H9 (cell line): Measurements from ENCODE around the gene SMIM21. TPM values are rescaled to one million over a fixed set of nuclear protein-coding genes. Genes with fewer than 3 reads are reported as not detected.

Source experiments
- DNase-seq: peaks from one replicate; pipeline ENCODE4 v3.0.0-alpha.2; 2017
- H2AFZ ChIP-seq: one replicate; pipeline ENCODE4 v1.6.1; 2013; ENCODE audit warnings: mild to moderate bottlenecking, low read length, control low read depth, moderate library complexity
- H2AK5ac ChIP-seq: 2 replicates; pipeline ENCODE4 v1.6.1; 2013; ENCODE audit warnings: low read length, control low read depth, mixed read lengths; ENCODE audit not compliant: insufficient read length
- H2BK120ac ChIP-seq: one replicate; pipeline ENCODE4 v1.6.1; 2013; ENCODE audit warnings: low read depth, mild to moderate bottlenecking, low read length, control low read depth, inconsistent platforms; ENCODE audit not compliant: poor library complexity, severe bottlenecking
- H2BK12ac ChIP-seq: 2 replicates; pipeline ENCODE4 v1.6.1; 2013; ENCODE audit warnings: low read length, control low read depth, mixed read lengths, low read depth; ENCODE audit not compliant: insufficient read length
- H2BK15ac ChIP-seq: 2 replicates; pipeline ENCODE4 v1.6.1; 2013; ENCODE audit warnings: low read depth, low read length, control low read depth
- H2BK20ac ChIP-seq: one replicate; pipeline ENCODE4 v1.6.1; 2013; ENCODE audit warnings: low read depth, mild to moderate bottlenecking, low read length, control low read depth, inconsistent platforms; ENCODE audit not compliant: poor library complexity, severe bottlenecking
- H2BK5ac ChIP-seq: 2 replicates; pipeline ENCODE4 v1.6.1; 2013; ENCODE audit warnings: low read length, control low read depth, mixed read lengths; ENCODE audit not compliant: insufficient read length
- H3K14ac ChIP-seq: 2 replicates; pipeline ENCODE4 v1.6.1; 2013; ENCODE audit warnings: low read length, control low read depth; ENCODE audit not compliant: insufficient read depth
- H3K18ac ChIP-seq: 2 replicates; pipeline ENCODE4 v1.6.1; 2013; ENCODE audit warnings: low read depth, mild to moderate bottlenecking, mixed read lengths, low read length, control low read depth; ENCODE audit not compliant: insufficient read length
- H3K23ac ChIP-seq: 2 replicates; pipeline ENCODE4 v1.6.1; 2013; ENCODE audit warnings: low read length, control low read depth, mixed read lengths, low read depth; ENCODE audit not compliant: insufficient read length
- H3K23me2 ChIP-seq: 2 replicates; pipeline ENCODE4 v1.6.1; 2013; ENCODE audit warnings: low read depth, mild to moderate bottlenecking, mixed read lengths, low read length, control low read depth; ENCODE audit not compliant: insufficient read length, poor library complexity, severe bottlenecking
- H3K27ac ChIP-seq: 2 replicates; pipeline ENCODE4 v1.5.1; 2013; ENCODE audit warnings: low read length, control low read depth, mixed read lengths, low read depth; ENCODE audit not compliant: insufficient read length
- H3K27me3 ChIP-seq: 2 replicates; pipeline ENCODE4 v1.6.1; 2013; ENCODE audit warnings: low read length, control low read depth, inconsistent platforms; ENCODE audit not compliant: insufficient read depth
- H3K4ac ChIP-seq: 2 replicates; pipeline ENCODE4 v1.6.1; 2013; ENCODE audit warnings: low read depth, mild to moderate bottlenecking, control low read depth, inconsistent platforms, low read length, moderate library complexity
- H3K4me1 ChIP-seq: 2 replicates; pipeline ENCODE4 v1.6.1; 2013; ENCODE audit warnings: low read length, control low read depth, inconsistent platforms; ENCODE audit not compliant: insufficient read depth
- H3K4me2 ChIP-seq: 2 replicates; pipeline ENCODE4 v1.6.1; 2013; ENCODE audit warnings: low read length, control low read depth, mixed read lengths; ENCODE audit not compliant: insufficient read length, insufficient read depth
- H3K56ac ChIP-seq: 2 replicates; pipeline ENCODE4 v1.6.1; 2013; ENCODE audit warnings: low read depth, mild to moderate bottlenecking, mixed read lengths, low read length, control low read depth; ENCODE audit not compliant: insufficient read length
- H3K79me1 ChIP-seq: 2 replicates; pipeline ENCODE4 v1.6.1; 2013; ENCODE audit warnings: low read depth, mild to moderate bottlenecking, moderate library complexity, low read length, control low read depth, inconsistent platforms; ENCODE audit not compliant: insufficient read depth, poor library complexity, severe bottlenecking
- H3K79me2 ChIP-seq: 2 replicates; pipeline ENCODE4 v1.6.1; 2013; ENCODE audit warnings: low read length, control low read depth, inconsistent platforms; ENCODE audit not compliant: insufficient read depth
- H3K9ac ChIP-seq: 2 replicates; pipeline ENCODE4 v1.6.1; 2013; ENCODE audit warnings: low read length, control low read depth, mixed read lengths; ENCODE audit not compliant: insufficient read length; ENCODE audit errors: extremely low read depth
- H3K9me3 ChIP-seq: one replicate; pipeline ENCODE4 v1.6.1; 2013; ENCODE audit warnings: low read depth, low read length, inconsistent platforms; ENCODE audit not compliant: control insufficient read depth
- H3T11ph ChIP-seq: one replicate; pipeline ENCODE4 v1.6.1; 2013; ENCODE audit warnings: mild to moderate bottlenecking, low read length, control low read depth, inconsistent platforms
- H4K20me1 ChIP-seq: one replicate; pipeline ENCODE4 v1.6.1; 2013; ENCODE audit not compliant: control insufficient read depth, insufficient read length, insufficient read depth
- H4K5ac ChIP-seq: 2 replicates; pipeline ENCODE4 v1.6.1; 2013; ENCODE audit warnings: low read depth, mild to moderate bottlenecking, mixed read lengths, low read length, control low read depth; ENCODE audit not compliant: insufficient read length
- H4K8ac ChIP-seq: replicated peaks from 2 replicates; pipeline ENCODE4 v1.6.1; 2013; ENCODE audit warnings: low read length, control low read depth, mixed read lengths, low read depth; ENCODE audit not compliant: insufficient read length
- H4K91ac ChIP-seq: 2 replicates; pipeline ENCODE4 v1.6.1; 2013; ENCODE audit warnings: low read depth, mild to moderate bottlenecking, moderate library complexity, mixed read lengths, low read length, control low read depth; ENCODE audit not compliant: insufficient read length
- H3K27ac Mint-ChIP-seq, 3 experiments: 2 replicates in 2 of 3; 3 replicates in 1 of 3; pipeline ENCODE4 v1.8.0; 2020 to 2021; ENCODE audit warnings: mixed read lengths in 3 of 3, mild to moderate bottlenecking in 1 of 3, moderate library complexity in 1 of 3
- H3K27me3 Mint-ChIP-seq: 2 replicates; pipeline ENCODE4 v1.8.0; 2021; ENCODE audit warnings: low read depth, mild to moderate bottlenecking, moderate library complexity, mixed read lengths
- H3K36me3 Mint-ChIP-seq, 3 experiments: 2 replicates in 2 of 3; 3 replicates in 1 of 3; pipeline ENCODE4 v1.8.0; 2020 to 2021; ENCODE audit warnings: low read depth in 3 of 3, mixed read lengths in 3 of 3; ENCODE audit not compliant: insufficient read depth in 1 of 3
- H3K4me1 Mint-ChIP-seq, 2 experiments: 2 replicates each; pipeline ENCODE4 v1.8.0; 2020; ENCODE audit warnings: mixed read lengths in 2 of 2
- H3K4me3 Mint-ChIP-seq, 2 experiments: 2 replicates in 1 of 2; 3 replicates in 1 of 2; pipeline ENCODE4 v1.8.0; 2020 to 2021; ENCODE audit warnings: mild to moderate bottlenecking in 2 of 2, mixed read lengths in 2 of 2, moderate library complexity in 1 of 2
- H3K9me3 Mint-ChIP-seq, 2 experiments: 2 replicates in 1 of 2; 3 replicates in 1 of 2; pipeline ENCODE4 v1.8.0; 2020; ENCODE audit warnings: mild to moderate bottlenecking in 2 of 2, mixed read lengths in 2 of 2, moderate library complexity in 1 of 2
- CTCF ChIP-seq: fragments of 200-600 bp; sonication (generic); conservative IDR thresholded peaks from 3 replicates; pipeline ENCODE4 v1.8.0; 2021; ENCODE audit warnings: antibody characterized with exemption, mild to moderate bottlenecking
- WGBS: extraction: QIAGEN DNeasy Blood & Tissue Kit; methylation state at CpG from one replicate; pipeline ENCODE4 v1.1.7; 2013; ENCODE audit warnings: missing lambda C conversion rate, low lambda C conversion rate, mixed read lengths; ENCODE audit not compliant: insufficient read length; ENCODE audit errors: extremely low coverage; 5-methylcytosine and 5-hydroxymethylcytosine counted together
- total RNA-seq: library from RNA; stranded (reverse); gene quantifications from 2 replicates; pipeline ENCODE4 v1.2.1, GENCODE V29; 2021

Gene SMIM21
- total RNA-seq, 1 experiment from 2014 or later = not detected

- Histone ChIP-seq H2AFZ (no peak overlapping the region), H3K4me1 (no peaks in the 10 kb centered on the region), H3K23ac (no peak overlapping the region), H3K79me1 (no peaks in the 10 kb centered on the region), H2BK15ac (no peak overlapping the region), H3K23me2 (no peaks in the 10 kb centered on the region), H2BK5ac (no peak overlapping the region), H3T11ph (no peak overlapping the region), H3K56ac (no peak overlapping the region), H4K8ac (no peak overlapping the region), H3K27me3 (no peaks in the 10 kb centered on the region), H3K14ac (no peak overlapping the region), H3K9me3 (no peaks in the 10 kb centered on the region), H2BK120ac (no peak overlapping the region), H4K91ac (no peak overlapping the region), H2BK20ac (no peak overlapping the region), H3K4ac (no peak overlapping the region), H2AK5ac (no peak overlapping the region), H3K79me2 (no peaks in the 10 kb centered on the region), H2BK12ac (no peak overlapping the region), H4K20me1 (no peaks in the 10 kb centered on the region), H3K27ac (no peak overlapping the region), H3K4me2 (no peak overlapping the region), H4K5ac (no peak overlapping the region), H3K9ac (no peak overlapping the region), H3K18ac (no peak overlapping the region)
- no CpG with 5 or more reads among the region's 9 CpGs for WGBS
- Mint-ChIP-seq H3K4me3 (no peak overlapping the region), H3K27me3 (peaks cover 32% of the 10 kb centered on the region), H3K36me3 (no peaks in the 10 kb centered on the region; a peak in 1 of 7 replicates), H3K27ac (no peak overlapping the region), H3K9me3 (no peaks in the 10 kb centered on the region), H3K4me1 (peaks cover 21 to 24% of the 10 kb centered on the region in 2 experiments)
- TF ChIP-seq CTCF = no peak
- DNase-seq = no peak
These were observed 17.7 kb downstream of the SMIM21 start for GRCh38 chr18:75409806-75410205.
